Panc1 (cell line): ENCODE data around the gene TTLL6.

Experiments
- CTCF ChIP-seq: fragments of 450-650 bp; IDR thresholded peaks from 2 replicates; pipeline ENCODE4 v1.5.1; 2017; ENCODE audit warnings: mild to moderate bottlenecking
- POLR2AphosphoS5 ChIP-seq: IDR thresholded peaks from 2 replicates; pipeline ENCODE4 v1.6.1; 2012; ENCODE audit warnings: mild to moderate bottlenecking, low read depth, low read length, moderate library complexity

GRCh38 chr17:48795444-48796162, 21.4 kb downstream of the TTLL6 start:
- TF ChIP-seq CTCF: no peak
- TF ChIP-seq POLR2AphosphoS5: no peak
